Endothelial cell of umbilical vein (primary cell): Measurements from ENCODE around the gene GUCY1A1. TPM values are rescaled to one million over a fixed set of nuclear protein-coding genes. Genes with fewer than 3 reads are reported as not detected.

Experiments used
- BruUV-seq: library from RNA; stranded (reverse); fragments of 400-500 nt; replicated peaks from 2 replicates; lab custom pipeline; 2021; lab: Mats Ljungman, UMichigan
- CTCF ChIA-PET: fragments of 300-600, 350-600 bp; sonication (Branson Sonifier 250); formaldehyde crosslinking; loops from one replicate; lab custom pipeline; 2021; ENCODE audit warnings: antibody characterized with exemption, inconsistent platforms; lab: Charles Lee
- POLR2A ChIA-PET: fragments of 300-600, 350-600 bp; sonication (Branson Sonifier 250); formaldehyde crosslinking; loops from one replicate; lab custom pipeline; 2021; ENCODE audit warnings: antibody characterized with exemption, inconsistent platforms; lab: Charles Lee
- DNase-seq: peaks from one replicate; pipeline ENCODE4 v3.0.0-alpha.2; 2011; ENCODE audit warnings: low read depth, low spot score
- FAIRE-seq: peaks from 2 replicates; lab custom pipeline; 2011; peaks lifted over from hg19 to GRCh38; lab: Jason Lieb, UNC
- H2AFZ ChIP-seq: 2 replicates; pipeline ENCODE4 v1.6.0; 2012; ENCODE audit warnings: low read depth, low read length, control low read depth, inconsistent platforms
- H3K27ac ChIP-seq: 2 replicates; pipeline ENCODE4 v1.5.1; 2011; ENCODE audit warnings: low read depth, mild to moderate bottlenecking, control low read depth, low read length, moderate library complexity; ENCODE audit not compliant: insufficient read depth
- H3K27me3 ChIP-seq, 2 experiments: 2 replicates each; pipeline versions ENCODE4 v1.6.0 to v1.6.1; 2011; ENCODE audit warnings: low read length in 2 of 2, mixed read lengths in 1 of 2; ENCODE audit not compliant: control insufficient read depth in 2 of 2, insufficient read depth in 2 of 2
- H3K36me3 ChIP-seq, 2 experiments: 2 replicates in 1 of 2; 3 replicates in 1 of 2; pipeline ENCODE4 v1.5.1; 2011; ENCODE audit warnings: low read length in 2 of 2, mild to moderate bottlenecking in 1 of 2, moderate library complexity in 1 of 2; ENCODE audit not compliant: control insufficient read depth in 2 of 2, insufficient read depth in 2 of 2; ENCODE audit errors: extremely low read depth in 1 of 2
- H3K4me1 ChIP-seq: 3 replicates; pipeline ENCODE4 v1.5.1; 2011; ENCODE audit warnings: mild to moderate bottlenecking, low read length; ENCODE audit not compliant: control insufficient read depth, insufficient read depth; ENCODE audit errors: extremely low read depth
- H3K4me2 ChIP-seq: 2 replicates; pipeline ENCODE4 v1.6.1; 2011; ENCODE audit warnings: low read length, control low read depth, mixed read lengths; ENCODE audit not compliant: insufficient read depth
- H3K4me3 ChIP-seq, 3 experiments: fragments of 200-600 bp in 1 of 3; sonication (generic), shearing (Covaris generic) in 1 of 3; replicated peaks in 1 of 3; 2 replicates each; pipeline ENCODE4 v1.5.1; 2011 to 2016; ENCODE audit warnings: control low read depth in 3 of 3, low read length in 3 of 3, mild to moderate bottlenecking in 2 of 3, inconsistent platforms in 1 of 3, low read depth in 1 of 3, moderate library complexity in 1 of 3; ENCODE audit not compliant: insufficient read depth in 1 of 3
- H3K79me2 ChIP-seq: 2 replicates; pipeline ENCODE4 v1.6.0; 2012; ENCODE audit warnings: low read length, inconsistent platforms; ENCODE audit not compliant: control insufficient read depth, insufficient read depth
- H3K9ac ChIP-seq: replicated peaks from 2 replicates; pipeline ENCODE3; 2011; ENCODE audit warnings: low read length, control low read depth; ENCODE audit not compliant: insufficient read depth; ENCODE audit errors: extremely low read depth
- H3K9me1 ChIP-seq: replicated peaks from 3 replicates; pipeline ENCODE4 v1.6.0; 2011; ENCODE audit warnings: mild to moderate bottlenecking, low read length; ENCODE audit not compliant: control insufficient read depth, insufficient read depth; ENCODE audit errors: extremely low read depth
- H3K9me3 ChIP-seq: replicated peaks from 2 replicates; pipeline ENCODE4 v1.5.1; 2012; ENCODE audit warnings: low read length, inconsistent platforms; ENCODE audit not compliant: control insufficient read depth, insufficient read depth
- H4K20me1 ChIP-seq: replicated peaks from 2 replicates; pipeline ENCODE3; 2011; ENCODE audit warnings: mild to moderate bottlenecking, low read length; ENCODE audit not compliant: control insufficient read depth, insufficient read depth; ENCODE audit errors: extremely low read depth
- EZH2 ChIP-seq: IDR thresholded peaks from 2 replicates; pipeline ENCODE4 v1.6.1; 2012; ENCODE audit warnings: borderline replicate concordance, low read depth, mild to moderate bottlenecking, moderate library complexity, low read length, inconsistent platforms; ENCODE audit not compliant: severe bottlenecking
- FOS ChIP-seq: IDR thresholded peaks from 2 replicates; pipeline ENCODE4 v1.6.1; 2011; ENCODE audit warnings: mild to moderate bottlenecking, low read length, moderate library complexity, borderline replicate concordance; ENCODE audit not compliant: insufficient read depth
- GATA2 ChIP-seq: IDR thresholded peaks from 2 replicates; pipeline ENCODE4 v1.7.0; 2011; ENCODE audit warnings: low read depth, mild to moderate bottlenecking, moderate library complexity, mixed read lengths, low read length; ENCODE audit not compliant: insufficient read length, insufficient read depth
- JUN ChIP-seq: IDR thresholded peaks from 2 replicates; pipeline ENCODE4 v1.6.1; 2011; ENCODE audit warnings: borderline replicate concordance, low read depth; ENCODE audit not compliant: insufficient read length, insufficient read depth
- MAX ChIP-seq: IDR thresholded peaks from 2 replicates; pipeline ENCODE4 v1.6.1; 2011; ENCODE audit not compliant: insufficient read depth, insufficient read length
- MYC ChIP-seq: IDR thresholded peaks from one replicate; pipeline ENCODE4 v1.6.1; 2011; ENCODE audit warnings: mild to moderate bottlenecking, low read depth, low read length
- POLR2A ChIP-seq: IDR thresholded peaks from 2 replicates; pipeline ENCODE4 v1.6.1; 2012; ENCODE audit warnings: low read depth, mild to moderate bottlenecking, control low read depth, low read length
- POLR2AphosphoS5 ChIP-seq: IDR thresholded peaks from 2 replicates; pipeline ENCODE4 v1.6.1; 2012; ENCODE audit warnings: low read depth, mild to moderate bottlenecking, control low read depth, low read length, moderate library complexity; ENCODE audit not compliant: insufficient read depth
- dilution Hi-C: fragments of 300-500 bp; cut with MboI; formaldehyde crosslinking; loops from one replicate; pipeline ENCODE4 v1.15.0; 2019; ENCODE audit warnings: low sequenced_read_pairs; ENCODE audit not compliant: extremely low pct_ligation_motif_present
- intact Hi-C: fragments of 100-400 bp; cut with micrococcal nuclease; formaldehyde crosslinking; loops from one replicate; pipeline ENCODE4 v1.10.0; 2022
- polyA plus RNA-seq, 4 experiments: library from polyadenylated mRNA; depleted of rRNA in 3 of 4; stranded (reverse) in 3 of 4; unstranded in 1 of 4; fragments of >200 nt; gene quantifications; 2 replicates each; pipeline versions ENCODE4 v1.2.1 to v1.2.3, GENCODE V29; 2011 to 2012; ENCODE audit warnings: missing spikeins in 1 of 4
- total RNA-seq: library from RNA; stranded (reverse); gene quantifications from 2 replicates; pipeline ENCODE4 v1.2.3, GENCODE V29; 2021
- TF ChIP-seq, protein P1 (sequence below), 2 donors: IDR thresholded peaks; 1 replicate in 1 of 2; 2 replicates in 1 of 2; pipeline ENCODE4 v1.5.1; 2011; ENCODE audit warnings: low read length in 2 of 2, mild to moderate bottlenecking in 2 of 2, moderate library complexity in 2 of 2, control low read depth in 1 of 2, inconsistent platforms in 1 of 2, low read depth in 1 of 2; ENCODE audit not compliant: insufficient read depth in 1 of 2; ENCODE audit errors: extremely low read depth in 1 of 2

GUCY1A1 gene
- total and polyA plus RNA-seq, 2 donors (not counting 3 experiments of a cell fraction or from before 2014, with no cell fraction given) = 1.3 to 4.4 TPM

- BruUV-seq = no TSS peak
- TF ChIP-seq FOS = no peak
- no peak for TF ChIP-seq GATA2
- TF ChIP-seq MAX = no peak
- TF ChIP-seq POLR2AphosphoS5 = no peak
- no peak for TF ChIP-seq JUN
- no peak for TF ChIP-seq POLR2A
- no peak for TF ChIP-seq MYC
- TF ChIP-seq, protein P1, sequence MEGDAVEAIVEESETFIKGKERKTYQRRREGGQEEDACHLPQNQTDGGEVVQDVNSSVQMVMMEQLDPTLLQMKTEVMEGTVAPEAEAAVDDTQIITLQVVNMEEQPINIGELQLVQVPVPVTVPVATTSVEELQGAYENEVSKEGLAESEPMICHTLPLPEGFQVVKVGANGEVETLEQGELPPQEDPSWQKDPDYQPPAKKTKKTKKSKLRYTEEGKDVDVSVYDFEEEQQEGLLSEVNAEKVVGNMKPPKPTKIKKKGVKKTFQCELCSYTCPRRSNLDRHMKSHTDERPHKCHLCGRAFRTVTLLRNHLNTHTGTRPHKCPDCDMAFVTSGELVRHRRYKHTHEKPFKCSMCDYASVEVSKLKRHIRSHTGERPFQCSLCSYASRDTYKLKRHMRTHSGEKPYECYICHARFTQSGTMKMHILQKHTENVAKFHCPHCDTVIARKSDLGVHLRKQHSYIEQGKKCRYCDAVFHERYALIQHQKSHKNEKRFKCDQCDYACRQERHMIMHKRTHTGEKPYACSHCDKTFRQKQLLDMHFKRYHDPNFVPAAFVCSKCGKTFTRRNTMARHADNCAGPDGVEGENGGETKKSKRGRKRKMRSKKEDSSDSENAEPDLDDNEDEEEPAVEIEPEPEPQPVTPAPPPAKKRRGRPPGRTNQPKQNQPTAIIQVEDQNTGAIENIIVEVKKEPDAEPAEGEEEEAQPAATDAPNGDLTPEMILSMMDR (IDR thresholded peaks at IDR 0.05; ENCODE audit: extremely low read depth in 1 of 2, insufficient read depth in 1 of 2, low read depth in 1 of 2, low read length in 2 of 2) = no peak
- no peak for TF ChIP-seq EZH2
- H3K36me3 ChIP-seq = no peaks in the 10 kb centered on the region
- no peaks in the 10 kb centered on the region for H3K79me2 ChIP-seq
- H2AFZ ChIP-seq = no peak overlapping the region
- no peak overlapping the region for H3K9ac ChIP-seq
- no peak overlapping the region for H3K4me2 ChIP-seq
- no peaks in the 10 kb centered on the region for H3K4me1 ChIP-seq
- intact Hi-C loops = no loop called here
- H3K9me3 ChIP-seq = no peaks in the 10 kb centered on the region
- H3K4me3 ChIP-seq = no peak overlapping the region
- POLR2A ChIA-PET = no interaction called here
- no peaks in the 10 kb centered on the region for H3K9me1 ChIP-seq
- H4K20me1 ChIP-seq = no peaks in the 10 kb centered on the region
- dilution Hi-C loops = no loop called here
- CTCF ChIA-PET = interaction anchor here (0.9 to 6.2 kb wide), 4 partner anchors 9 to 374 kb away, joined by 3 to 41 read pairs (median 9); no protein-coding TSS in a partner anchor
- FAIRE-seq (no peak), DNase-seq (no peak)
- H3K27ac ChIP-seq = no peak overlapping the region
- H3K27me3 ChIP-seq = no peaks in the 10 kb centered on the region
These were observed 111.5 kb downstream of the GUCY1A1 start for GRCh38 chr4:155777971-155778735.
